Astrocyte (in vitro differentiated cells and primary cell): ENCODE measurements around the gene MAPKBP1. TPM values are rescaled to one million over a fixed set of nuclear protein-coding genes. Genes with fewer than 3 reads are reported as not detected.

ENCODE experiments used
- DNase-seq: peaks from one replicate; pipeline ENCODE4 v3.0.0-alpha.2; 2010; ENCODE audit warnings: low read depth
- FAIRE-seq: peaks from 2 replicates; lab custom pipeline; 2011; peaks lifted over from hg19 to GRCh38; lab: Jason Lieb, UNC
- H2AFZ ChIP-seq: 2 replicates; pipeline ENCODE4 v1.6.0; 2012; ENCODE audit warnings: low read depth, low read length, inconsistent platforms
- H3K27ac ChIP-seq: 2 replicates; pipeline ENCODE4 v1.5.1; 2011; ENCODE audit warnings: low read depth, low read length, inconsistent platforms
- H3K27me3 ChIP-seq: 2 replicates; pipeline ENCODE4 v1.6.0; 2011; ENCODE audit warnings: low read length, inconsistent platforms; ENCODE audit not compliant: insufficient read depth
- H3K36me3 ChIP-seq: 2 replicates; pipeline ENCODE4 v1.5.1; 2011; ENCODE audit warnings: low read length, inconsistent platforms; ENCODE audit not compliant: insufficient read depth
- H3K4me1 ChIP-seq: 2 replicates; pipeline ENCODE4 v1.5.1; 2011; ENCODE audit warnings: low read length, inconsistent platforms; ENCODE audit not compliant: insufficient read depth
- H3K4me2 ChIP-seq: 2 replicates; pipeline ENCODE4 v1.6.0; 2012; ENCODE audit warnings: low read length, inconsistent platforms
- H3K4me3 ChIP-seq: 2 replicates; pipeline ENCODE4 v1.5.1; 2011; ENCODE audit warnings: low read depth, mild to moderate bottlenecking, low read length, inconsistent platforms; ENCODE audit not compliant: insufficient read depth
- H3K79me2 ChIP-seq: 2 replicates; pipeline ENCODE4 v1.6.0; 2012; ENCODE audit warnings: mild to moderate bottlenecking, low read length, inconsistent platforms; ENCODE audit not compliant: insufficient read depth
- H3K9ac ChIP-seq: 2 replicates; pipeline ENCODE4 v1.6.0; 2012; ENCODE audit warnings: mild to moderate bottlenecking, low read length, inconsistent platforms
- H3K9me3 ChIP-seq: 2 replicates; pipeline ENCODE4 v1.5.1; 2012; ENCODE audit warnings: low read depth, mild to moderate bottlenecking, low read length, inconsistent platforms; ENCODE audit not compliant: insufficient read depth
- H4K20me1 ChIP-seq: 2 replicates; pipeline ENCODE4 v1.6.0; 2012; ENCODE audit warnings: low read length, inconsistent platforms; ENCODE audit not compliant: insufficient read depth
- H3K27ac Mint-ChIP-seq: one replicate; pipeline ENCODE4 v1.8.0; 2021; ENCODE audit warnings: mild to moderate bottlenecking, mixed read lengths; ENCODE audit not compliant: unreplicated experiment
- H3K27me3 Mint-ChIP-seq: one replicate; pipeline ENCODE4 v1.8.0; 2021; ENCODE audit warnings: low read depth, mixed read lengths; ENCODE audit not compliant: unreplicated experiment
- H3K36me3 Mint-ChIP-seq: one replicate; pipeline ENCODE4 v1.8.0; 2021; ENCODE audit warnings: low read depth, mixed read lengths; ENCODE audit not compliant: unreplicated experiment
- H3K4me1 Mint-ChIP-seq: one replicate; pipeline ENCODE4 v1.8.0; 2021; ENCODE audit warnings: low read depth, mixed read lengths; ENCODE audit not compliant: unreplicated experiment
- H3K4me3 Mint-ChIP-seq: one replicate; pipeline ENCODE4 v1.8.0; 2021; ENCODE audit warnings: mild to moderate bottlenecking, moderate library complexity, mixed read lengths; ENCODE audit not compliant: unreplicated experiment
- H3K9me3 Mint-ChIP-seq: one replicate; pipeline ENCODE4 v1.8.0; 2021; ENCODE audit warnings: mild to moderate bottlenecking, mixed read lengths; ENCODE audit not compliant: unreplicated experiment
- CTCF ChIP-seq: IDR thresholded peaks from 2 replicates; pipeline ENCODE4 v1.5.1; 2011; ENCODE audit warnings: low read depth, mild to moderate bottlenecking, inconsistent platforms, low read length, moderate library complexity; ENCODE audit not compliant: insufficient read depth
- EZH2 ChIP-seq: IDR thresholded peaks from 2 replicates; pipeline ENCODE4 v1.6.1; 2012; ENCODE audit warnings: mild to moderate bottlenecking, low read length, inconsistent platforms; ENCODE audit not compliant: insufficient read depth
- total RNA-seq: library from RNA; stranded (reverse); gene quantifications from 2 replicates; pipeline ENCODE4 v1.2.1, GENCODE V29; 2021

Gene MAPKBP1
- total RNA-seq, 1 donor from 2014 or later, result 30.8 TPM

GRCh38 chr15:41861736-41862356 is 87.6 kb downstream of the MAPKBP1 start:
- no peaks in the 10 kb centered on the region for H3K9me3 Mint-ChIP-seq

GRCh38 chr15:41862515-41863116 is 88.3 kb downstream of the MAPKBP1 start:
- no peak for TF ChIP-seq CTCF
- TF ChIP-seq EZH2, result no peak
- Histone ChIP-seq H3K9me3 (no peaks in the 10 kb centered on the region), H3K9ac (no peak overlapping the region), H3K4me2 (no peak overlapping the region), H4K20me1 (no peaks in the 10 kb centered on the region), H2AFZ (no peak overlapping the region), H3K79me2 (no peaks in the 10 kb centered on the region), H3K27ac (no peak overlapping the region), H3K27me3 (no peaks in the 10 kb centered on the region), H3K4me3 (no peak overlapping the region), H3K4me1 (no peaks in the 10 kb centered on the region), H3K36me3 (no peaks in the 10 kb centered on the region)
- DNase-seq (no peak), FAIRE-seq (no peak)
- peaks cover 46% of the 10 kb centered on the region for H3K27me3 Mint-ChIP-seq
- H3K4me1 Mint-ChIP-seq, result no peaks in the 10 kb centered on the region
- H3K9me3 Mint-ChIP-seq, result peaks cover 4% of the 10 kb centered on the region
- H3K4me3 Mint-ChIP-seq, result no peak overlapping the region
- no peak overlapping the region for H3K27ac Mint-ChIP-seq
- peaks cover 14% of the 10 kb centered on the region for H3K36me3 Mint-ChIP-seq

More at GRCh38 chr15:41861736-41862356, 87.6 kb downstream of the MAPKBP1 start:
- Histone ChIP-seq H3K9me3 (no peaks in the 10 kb centered on the region), H4K20me1 (no peaks in the 10 kb centered on the region), H3K4me2 (no peak overlapping the region), H3K27ac (no peak overlapping the region), H3K9ac (no peak overlapping the region), H2AFZ (no peak overlapping the region), H3K36me3 (no peaks in the 10 kb centered on the region), H3K4me3 (no peak overlapping the region), H3K4me1 (no peaks in the 10 kb centered on the region), H3K79me2 (no peaks in the 10 kb centered on the region), H3K27me3 (no peaks in the 10 kb centered on the region)
- Mint-ChIP-seq H3K27me3 (peaks cover 40% of the 10 kb centered on the region), H3K4me3 (no peak overlapping the region), H3K27ac (no peak overlapping the region), H3K4me1 (no peaks in the 10 kb centered on the region), H3K36me3 (peaks cover 10% of the 10 kb centered on the region)
- no peak for FAIRE-seq
- no peak for DNase-seq
- no peak for TF ChIP-seq EZH2
- no peak for TF ChIP-seq CTCF

- H3K4me1 Mint-ChIP-seq, result no peaks in the 10 kb centered on the region
- H3K36me3 Mint-ChIP-seq, result peaks cover 15% of the 10 kb centered on the region
- DNase-seq, result no peak
Measured at GRCh38 chr15:41865490-41866055, 91.3 kb downstream of the MAPKBP1 start.

More at GRCh38 chr15:41865490-41866055, 91.3 kb downstream of the MAPKBP1 start:
- no peak for TF ChIP-seq CTCF
- no peak for TF ChIP-seq EZH2
- no peaks in the 10 kb centered on the region for H3K36me3 ChIP-seq
- peaks cover 8% of the 10 kb centered on the region for H3K4me1 ChIP-seq
- no peak for FAIRE-seq
- H3K27me3 Mint-ChIP-seq, result peaks cover 47% of the 10 kb centered on the region
- no peak overlapping the region for H3K27ac Mint-ChIP-seq
- H4K20me1 ChIP-seq, result peaks cover 14% of the 10 kb centered on the region
- no peaks in the 10 kb centered on the region for H3K9me3 ChIP-seq
- no peak overlapping the region for H3K27ac ChIP-seq
- H3K9me3 Mint-ChIP-seq, result peaks cover 4% of the 10 kb centered on the region
- H2AFZ ChIP-seq, result no peak overlapping the region
- peaks cover 4% of the 10 kb centered on the region for H3K27me3 ChIP-seq
- H3K9ac ChIP-seq, result no peak overlapping the region
- H3K4me3 Mint-ChIP-seq, result no peak overlapping the region
- H3K79me2 ChIP-seq, result no peaks in the 10 kb centered on the region
- H3K4me3 ChIP-seq, result no peak overlapping the region
- H3K4me2 ChIP-seq, result no peak overlapping the region
